Mucosa of rectum (tissue), 2 donors: ENCODE results near the gene DDX3X.
"Not testable (repeated sequence)": the region's sequence is repeated elsewhere in the genome, so short reads cannot be mapped to it uniquely, and the experiment has no call there.

ENCODE experiments used
- H3K27ac ChIP-seq, 2 donors: one replicate each; pipeline ENCODE4 v1.7.0; 2013; ENCODE audit warnings: inconsistent platforms in 2 of 2, low read depth in 2 of 2, low read length in 2 of 2
- H3K27me3 ChIP-seq, 2 donors: one replicate each; pipeline ENCODE4 v1.7.0; 2013; ENCODE audit warnings: low read length in 2 of 2; ENCODE audit not compliant: control insufficient read depth in 2 of 2, insufficient read depth in 2 of 2
- H3K36me3 ChIP-seq, 2 donors: one replicate each; pipeline ENCODE4 v1.7.0; 2013; ENCODE audit warnings: low read length in 2 of 2; ENCODE audit not compliant: control insufficient read depth in 2 of 2, insufficient read depth in 2 of 2
- H3K4me1 ChIP-seq, 2 donors: one replicate each; pipeline ENCODE4 v1.7.0; 2013; ENCODE audit warnings: low read length in 2 of 2, mild to moderate bottlenecking in 1 of 2; ENCODE audit not compliant: control insufficient read depth in 2 of 2, insufficient read depth in 2 of 2
- H3K4me3 ChIP-seq, 2 donors: one replicate each; pipeline ENCODE4 v1.7.0; 2013; ENCODE audit warnings: low read length in 2 of 2
- H3K9ac ChIP-seq, 2 donors: one replicate each; pipeline ENCODE4 v1.7.0; 2013; ENCODE audit warnings: low read length in 2 of 2, low read depth in 1 of 2, mild to moderate bottlenecking in 1 of 2
- H3K9me3 ChIP-seq, 2 donors: one replicate each; pipeline ENCODE4 v1.7.0; 2013; ENCODE audit warnings: low read length in 2 of 2; ENCODE audit not compliant: control insufficient read depth in 2 of 2
- donor health status: healthy.
- donor health status: Normal muscosa, but diverticular disease.

The DDX3X gene

GRCh38 chrX:41304178-41304577, 29.8 kb upstream of the DDX3X start:
- Histone ChIP-seq H3K9ac (no peak overlapping the region), H3K4me1 (no peaks in the 10 kb centered on the region), H3K27ac (no peak overlapping the region), H3K4me3 (no peak overlapping the region), H3K27me3 (peaks cover 2 to 4% of the 10 kb centered on the region in 2 donors), H3K36me3 (no peaks in the 10 kb centered on the region), H3K9me3 (no peaks in the 10 kb centered on the region)

- H3K27ac ChIP-seq: no peak overlapping the region
- H3K36me3 ChIP-seq: no peaks in the 10 kb centered on the region
- H3K4me3 ChIP-seq: no peak overlapping the region
- H3K9ac ChIP-seq: no peak overlapping the region
- H3K27me3 ChIP-seq: peaks cover 2 to 4% of the 10 kb centered on the region in 2 donors
- H3K9me3 ChIP-seq: no peaks in the 10 kb centered on the region
- no peaks in the 10 kb centered on the region for H3K4me1 ChIP-seq
Observed at GRCh38 chrX:41308884-41309647, 24.9 kb upstream of the DDX3X start.

DNA sequence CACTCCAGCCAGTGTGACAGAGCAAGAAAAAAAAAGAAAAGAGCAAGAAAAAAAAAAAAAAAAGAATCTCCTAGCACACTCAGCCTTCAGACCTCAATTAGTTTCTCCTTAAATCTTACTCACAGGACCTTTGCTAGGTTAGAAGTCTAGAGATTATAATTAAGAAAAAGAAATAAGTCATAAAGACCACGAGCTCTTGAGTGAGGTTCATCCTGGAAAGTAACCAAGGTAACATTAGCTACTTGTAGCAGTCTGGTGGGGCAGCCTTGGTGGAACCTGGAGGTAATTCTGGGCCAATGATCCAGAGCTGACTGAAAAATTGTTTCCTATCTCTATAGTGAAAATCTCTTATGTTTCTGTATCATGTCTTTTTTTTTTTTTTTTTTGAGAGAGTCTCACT, 21.2 kb upstream of the DDX3X start:
- no peaks in the 10 kb centered on the region for H3K4me1 ChIP-seq
- H3K9ac ChIP-seq: no peak overlapping the region
- no peaks in the 10 kb centered on the region for H3K9me3 ChIP-seq
- H3K27ac ChIP-seq: no peak overlapping the region
- no peak overlapping the region for H3K4me3 ChIP-seq
- peaks cover 2 to 4% of the 10 kb centered on the region in 2 donors for H3K27me3 ChIP-seq
- H3K36me3 ChIP-seq: no peaks in the 10 kb centered on the region

- H3K9ac ChIP-seq: no peak overlapping the region
- H3K9me3 ChIP-seq: no peaks in the 10 kb centered on the region
- peaks cover 2 to 4% of the 10 kb centered on the region in 2 donors for H3K27me3 ChIP-seq
- no peaks in the 10 kb centered on the region for H3K36me3 ChIP-seq
- H3K4me1 ChIP-seq: no peaks in the 10 kb centered on the region
- no peak overlapping the region for H3K27ac ChIP-seq
- H3K4me3 ChIP-seq: no peak overlapping the region
Observed at GRCh38 chrX:41313419-41313818, 20.5 kb upstream of the DDX3X start.

DNA sequence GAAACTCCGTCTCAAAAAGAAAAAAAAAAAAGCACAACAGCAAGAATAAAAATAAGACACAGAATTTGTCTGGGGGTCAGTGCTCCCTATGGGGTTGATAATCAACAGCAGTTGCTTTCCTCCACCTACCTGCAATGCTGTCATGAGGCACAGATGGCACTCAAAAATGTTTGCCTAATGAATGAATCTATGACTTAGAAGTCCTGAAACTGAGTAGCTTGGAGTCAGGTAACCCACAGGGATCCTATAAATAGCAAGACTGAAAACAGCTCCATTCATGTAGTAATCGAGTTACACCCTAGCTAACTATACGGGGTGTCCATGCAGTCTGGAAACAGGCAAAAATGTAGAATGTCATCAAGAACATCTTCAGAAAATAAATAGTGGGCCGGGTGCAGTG, 19.8 kb upstream of the DDX3X start:
- H3K4me3 ChIP-seq: no peak overlapping the region
- no peak overlapping the region for H3K27ac ChIP-seq
- no peaks in the 10 kb centered on the region for H3K9me3 ChIP-seq
- no peaks in the 10 kb centered on the region for H3K36me3 ChIP-seq
- no peak overlapping the region for H3K9ac ChIP-seq
- H3K27me3 ChIP-seq: no peaks in the 10 kb centered on the region
- no peaks in the 10 kb centered on the region for H3K4me1 ChIP-seq

GRCh38 chrX:41314881-41315280, 19.1 kb upstream of the DDX3X start:
- Histone ChIP-seq H3K27ac (no peak overlapping the region), H3K36me3 (no peaks in the 10 kb centered on the region), H3K9ac (no peak overlapping the region), H3K27me3 (no peaks in the 10 kb centered on the region), H3K4me3 (no peak overlapping the region), H3K4me1 (no peaks in the 10 kb centered on the region), H3K9me3 (no peaks in the 10 kb centered on the region)

- not testable (repeated sequence) for H3K4me3 ChIP-seq, H3K36me3 ChIP-seq, H3K27ac ChIP-seq, H3K27me3 ChIP-seq, H3K9me3 ChIP-seq, H3K4me1 ChIP-seq, H3K9ac ChIP-seq
Observed at GRCh38 chrX:41316266-41316665, 17.7 kb upstream of the DDX3X start.

GRCh38 chrX:41317477-41318208, 16.3 kb upstream of the DDX3X start:
- Histone ChIP-seq H3K36me3 (no peaks in the 10 kb centered on the region), H3K4me1 (no peaks in the 10 kb centered on the region), H3K27me3 (no peaks in the 10 kb centered on the region), H3K27ac (no peak overlapping the region), H3K9ac (no peak overlapping the region), H3K9me3 (no peaks in the 10 kb centered on the region), H3K4me3 (no peak overlapping the region)

GRCh38 chrX:41320393-41320792, 13.6 kb upstream of the DDX3X start:
- Histone ChIP-seq H3K9me3 (no peaks in the 10 kb centered on the region), H3K27ac (no peak overlapping the region), H3K36me3 (no peaks in the 10 kb centered on the region), H3K27me3 (peaks cover 0 to 2% of the 10 kb centered on the region in 2 donors), H3K4me1 (no peaks in the 10 kb centered on the region), H3K9ac (no peak overlapping the region), H3K4me3 (no peak overlapping the region)

DNA sequence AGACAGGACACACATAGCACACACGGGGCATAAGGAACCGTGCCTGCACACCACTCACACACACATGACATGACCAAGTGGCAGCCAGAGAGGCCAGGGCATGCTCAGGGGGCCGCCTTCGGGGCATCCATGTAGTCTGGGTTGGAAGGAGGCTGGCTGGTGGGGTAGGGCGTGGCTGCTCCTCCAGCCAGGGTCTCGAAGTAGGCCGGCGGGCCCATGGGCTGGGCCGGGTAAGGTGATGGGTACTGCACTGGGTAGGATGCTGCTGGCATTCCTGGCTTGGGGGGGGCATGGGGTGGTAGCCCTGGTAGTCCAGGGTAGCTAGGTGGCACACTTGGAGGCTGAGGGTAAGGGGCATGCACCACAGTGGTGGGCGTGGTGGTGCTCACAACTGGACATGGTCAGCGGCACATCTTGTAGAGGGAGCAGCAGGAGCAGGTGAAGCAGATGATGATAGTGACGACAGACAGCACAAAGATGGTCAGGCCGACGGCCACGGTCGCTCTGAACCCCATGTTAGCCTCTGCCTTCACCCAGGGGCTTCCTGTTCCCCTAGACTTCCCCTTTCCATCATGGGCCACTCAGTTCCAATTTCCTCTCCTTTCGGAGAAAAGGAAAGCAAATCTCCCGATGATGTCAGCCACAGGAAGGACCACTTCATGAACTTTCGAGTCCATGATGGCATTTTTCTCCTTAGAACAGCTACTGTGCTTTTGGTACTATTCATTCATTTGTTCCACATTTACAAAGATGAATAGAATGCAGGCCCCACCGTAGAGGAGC, 10.9 kb upstream of the DDX3X start:
- H3K27ac ChIP-seq: no peak overlapping the region
- H3K9me3 ChIP-seq: no peaks in the 10 kb centered on the region
- H3K4me3 ChIP-seq: no peak overlapping the region
- H3K27me3 ChIP-seq: peaks cover 0 to 5% of the 10 kb centered on the region in 2 donors
- H3K4me1 ChIP-seq: no peaks in the 10 kb centered on the region
- H3K36me3 ChIP-seq: no peaks in the 10 kb centered on the region
- no peak overlapping the region for H3K9ac ChIP-seq
